NCI-H1694 (cell line): ENCODE measurements around the gene SH3PXD2B.
A peak's percentile ranks its signal among the peaks of the same experiment; 100 is the strongest.
"Not testable (repeated sequence)": the region's sequence is repeated elsewhere in the genome, so short reads cannot be mapped to it uniquely, and the experiment has no call there.

Experiments used
- DNase-seq: peaks from one replicate; lab custom pipeline; 2025; lab: John Stamatoyannopoulos, UW

SH3PXD2B gene

DNA sequence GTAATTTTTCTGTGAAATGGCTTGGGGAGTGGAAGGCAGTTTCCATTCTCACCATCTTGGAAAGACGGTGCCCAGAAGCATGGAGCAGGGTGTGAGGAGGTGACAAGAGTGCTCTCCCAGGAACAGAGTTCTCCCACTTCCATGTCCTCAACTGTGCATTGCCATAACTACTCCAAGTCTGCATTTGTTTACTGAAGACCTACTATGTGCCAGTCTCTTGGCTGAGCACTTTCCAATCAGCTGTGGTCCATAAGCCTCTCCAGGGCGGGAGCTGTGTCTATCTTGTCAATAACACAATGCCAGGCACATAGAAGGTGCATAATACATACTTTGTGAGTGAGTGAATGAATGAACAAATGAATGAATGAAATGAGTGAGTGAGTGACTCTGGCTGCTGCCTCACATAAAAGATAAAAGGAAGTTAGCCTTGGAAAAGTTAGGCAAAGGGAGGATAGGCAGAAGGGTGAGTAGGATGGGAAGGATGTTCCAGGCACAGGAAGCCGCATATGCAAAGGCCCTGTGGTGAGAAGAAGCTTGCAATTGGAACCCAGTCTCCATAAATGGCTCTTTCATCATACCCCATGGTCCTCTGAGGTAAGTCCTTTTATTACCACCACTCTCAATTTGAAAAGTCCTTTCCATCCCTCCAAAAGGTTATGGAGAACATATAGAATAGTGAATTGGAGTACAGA, 31.3 kb upstream of the SH3PXD2B start:
- no peak for DNase-seq

GRCh38 chr5:172484664-172485063, 30.3 kb upstream of the SH3PXD2B start:
- no peak for DNase-seq

- DNase-seq = no peak
These were observed 28.1 kb upstream of the SH3PXD2B start for GRCh38 chr5:172482156-172483020.

GRCh38 chr5:172481011-172481800, 26.9 kb upstream of the SH3PXD2B start:
- no peak for DNase-seq

DNA sequence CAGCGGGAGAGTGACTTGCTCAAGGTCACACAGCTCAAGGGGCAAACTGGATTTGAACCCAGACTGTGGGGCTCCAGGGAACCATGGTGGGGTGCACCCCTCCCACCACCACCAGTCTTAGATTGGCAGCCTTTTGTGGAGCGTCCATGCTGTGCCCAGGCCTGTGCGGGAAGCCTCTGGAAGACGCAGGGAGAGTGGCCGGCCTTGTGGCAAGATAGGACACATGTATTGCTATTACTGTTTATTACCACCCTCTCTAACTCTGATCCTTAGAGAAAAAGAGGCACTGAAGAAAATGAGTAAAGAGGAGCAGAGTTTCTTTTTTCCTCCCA, 25.4 kb upstream of the SH3PXD2B start:
- DNase-seq = no peak

- peak; percentile 72 for DNase-seq
These were observed 24.9 kb upstream of the SH3PXD2B start for GRCh38 chr5:172479034-172479783.

GRCh38 chr5:172478695-172479033, 24.3 kb upstream of the SH3PXD2B start:
- DNase-seq = not testable (repeated sequence)

- DNase-seq = no peak
These were observed 23.9 kb upstream of the SH3PXD2B start for GRCh38 chr5:172478256-172478655.

GRCh38 chr5:172477466-172477865, 23.1 kb upstream of the SH3PXD2B start:
- no peak for DNase-seq

- no peak for DNase-seq
These were observed 20.0 kb upstream of the SH3PXD2B start for GRCh38 chr5:172474293-172474692.

GRCh38 chr5:172473427-172473826, 19.1 kb upstream of the SH3PXD2B start:
- no peak for DNase-seq

DNA sequence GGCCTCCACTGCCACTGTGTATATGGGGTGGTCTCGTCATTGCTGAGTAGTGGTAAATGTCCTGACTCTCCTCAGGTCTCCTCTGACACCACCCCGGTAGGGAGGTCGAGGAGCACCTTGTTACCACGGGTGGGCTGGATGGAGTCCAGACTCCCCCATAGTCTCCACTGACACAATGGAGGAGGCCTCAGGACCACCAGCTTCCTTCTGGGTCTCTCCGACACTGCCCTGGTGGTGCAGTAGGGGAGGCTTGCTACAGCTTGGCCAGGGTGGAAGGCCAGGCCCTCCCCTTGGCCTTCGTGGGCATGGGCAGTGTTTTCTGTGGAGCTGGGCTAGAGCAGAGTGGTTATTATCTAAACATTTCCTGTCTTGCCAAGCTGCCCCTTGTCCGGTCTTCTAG, 15.4 kb upstream of the SH3PXD2B start:
- DNase-seq = no peak

DNA sequence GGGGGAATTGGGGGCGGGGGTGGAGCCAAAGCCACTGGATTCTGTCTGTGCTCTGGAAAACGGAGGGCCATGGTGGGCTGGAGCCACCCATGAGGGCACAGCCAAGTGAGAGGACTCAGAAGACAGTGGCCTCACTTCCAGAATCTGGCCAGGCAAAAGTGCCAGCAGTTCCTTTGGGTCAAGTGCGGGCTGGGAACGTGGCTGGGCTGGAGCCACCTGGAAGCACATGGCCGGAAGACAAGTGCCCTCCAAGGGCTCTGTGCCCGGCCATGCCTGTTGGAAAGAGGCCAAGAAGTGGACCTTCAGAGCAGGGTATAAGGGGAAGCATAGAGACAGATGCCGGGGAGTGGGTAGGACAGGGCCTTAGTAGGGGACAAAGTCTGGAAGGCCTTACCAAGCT, 11.7 kb upstream of the SH3PXD2B start:
- DNase-seq = no peak

DNA sequence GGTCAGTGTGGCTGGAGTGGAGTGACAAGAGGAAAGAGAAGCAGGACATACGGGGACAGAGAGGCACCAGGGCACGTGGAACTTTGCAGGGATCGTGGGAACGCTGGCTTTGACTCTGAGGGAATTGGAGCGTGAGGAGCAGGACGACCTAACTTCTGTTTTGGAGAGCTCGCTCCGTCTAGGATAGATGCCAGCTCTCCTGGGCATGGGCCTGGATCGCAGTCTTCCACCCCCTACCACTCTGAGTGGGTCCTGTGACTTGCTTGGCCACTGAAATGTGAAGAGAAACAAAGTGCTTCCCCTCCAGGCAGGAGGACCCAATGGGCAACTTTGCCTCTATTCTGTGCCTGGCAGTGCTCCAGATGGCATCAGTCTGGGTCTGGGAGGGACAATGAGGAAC, 8.7 kb upstream of the SH3PXD2B start:
- no peak for DNase-seq

- DNase-seq = no peak
These were observed 5.4 kb upstream of the SH3PXD2B start for GRCh38 chr5:172459783-172460165.

- DNase-seq = peak; percentile 62
These were observed 4.9 kb upstream of the SH3PXD2B start for GRCh38 chr5:172458976-172459782.

DNA sequence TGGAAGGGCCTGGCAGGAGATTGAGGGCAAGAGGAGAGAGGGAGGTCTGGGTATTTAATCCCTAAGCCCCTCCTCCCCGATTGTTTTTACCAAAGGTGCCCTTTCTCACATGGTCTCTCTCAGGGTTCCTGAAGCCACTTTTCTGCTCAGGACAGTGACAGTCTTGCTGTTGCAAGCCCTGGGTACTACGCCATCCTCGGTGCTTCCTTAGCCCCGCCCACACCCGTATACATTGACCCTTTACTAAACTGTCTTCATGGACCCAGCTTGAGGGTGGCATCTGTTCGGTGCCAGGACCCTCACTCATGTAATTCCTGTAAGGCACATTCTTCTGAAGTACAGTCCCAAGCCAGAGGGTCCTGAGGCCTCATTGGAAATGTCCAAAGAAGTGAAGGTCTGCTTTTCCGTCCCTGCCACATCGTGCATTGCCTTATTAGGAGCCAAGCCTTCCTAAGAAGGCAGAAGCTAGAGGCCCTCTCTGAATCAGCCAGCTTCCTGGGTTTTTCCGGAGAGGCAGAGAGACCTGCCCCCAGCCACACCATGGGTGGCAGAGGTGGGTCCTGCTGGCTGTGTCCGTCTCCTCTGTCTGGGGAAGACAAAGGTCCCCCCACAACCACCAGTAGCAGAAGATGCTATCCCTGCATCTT, 1.9 kb upstream of the SH3PXD2B start:
- DNase-seq = no peak

GRCh38 chr5:172455511-172456061, 1.3 kb upstream of the SH3PXD2B start:
- DNase-seq = peak; percentile 77

DNA sequence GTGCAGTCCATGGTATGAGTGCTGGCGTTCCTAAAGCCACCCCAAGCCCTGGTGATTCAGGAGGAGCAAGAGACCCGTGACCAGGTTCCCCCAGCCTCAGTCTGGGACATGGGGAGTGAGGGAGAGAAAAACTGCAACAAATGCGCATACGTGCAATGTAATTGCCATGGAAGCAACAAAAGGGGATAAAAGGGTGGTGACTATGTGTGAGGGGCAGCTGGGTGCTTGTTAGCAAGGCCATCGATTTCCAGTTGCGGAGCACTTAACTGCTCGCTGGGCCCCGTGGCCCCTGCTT, 709 bp upstream of the SH3PXD2B start:
- no peak for DNase-seq

DNA sequence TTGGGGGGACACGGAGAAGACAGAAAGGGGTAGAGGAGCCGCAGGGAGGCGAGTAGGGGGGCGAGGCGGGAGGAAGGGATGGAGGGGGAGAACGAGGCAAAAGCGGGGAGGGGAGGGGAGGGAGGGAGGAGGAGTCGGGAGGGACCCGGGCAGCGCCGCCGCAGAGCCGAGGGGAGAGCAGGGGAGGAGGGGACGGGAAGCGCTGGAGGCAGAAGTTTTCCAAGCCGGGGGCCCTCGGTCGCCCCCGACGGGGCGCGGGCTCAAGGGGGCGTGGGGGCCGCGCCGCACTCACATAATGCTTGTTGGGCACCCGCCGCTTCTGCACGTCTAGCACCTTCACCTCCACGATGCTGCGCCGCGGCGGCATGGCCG, 353 bp downstream of the SH3PXD2B start:
- DNase-seq = no peak
